Stimulated activated CD8-positive, alpha-beta memory T cell treated with anti-CD3 and anti-CD28 coated beads, Interleukin-15, amount 100 ng/mL, for 1 hour (primary cell): ENCODE data around the gene RAD18.

Experiments
- DNase-seq: peaks from one replicate; pipeline ENCODE4 v3.0.0-alpha.2; 2020; ENCODE audit warnings: low read depth

Gene RAD18

DNA sequence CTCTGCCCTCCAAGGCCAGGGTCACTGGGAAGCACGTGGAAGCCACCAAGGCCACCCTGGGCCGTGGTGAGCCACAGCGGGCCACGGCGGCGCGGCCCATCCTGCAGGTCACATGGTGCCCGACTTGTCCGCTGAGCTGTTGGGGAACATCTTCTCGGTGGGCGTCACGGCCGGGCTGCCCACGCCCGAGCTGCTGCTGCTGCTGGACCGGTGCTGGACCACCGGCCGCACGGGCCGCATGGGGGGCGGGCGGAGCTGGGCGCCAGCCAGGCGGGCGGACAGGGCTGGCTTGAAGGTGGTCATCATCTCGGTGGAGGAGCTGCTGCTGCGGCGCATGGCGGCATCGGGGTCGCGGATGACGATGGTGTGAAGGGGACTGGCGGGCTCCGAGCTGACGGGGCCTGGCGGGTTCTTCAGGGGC is 22.1 kb upstream of the RAD18 start:
- no peak for DNase-seq

- DNase-seq = no peak
These were observed 21.3 kb upstream of the RAD18 start for GRCh38 chr3:8984526-8984925.

DNA sequence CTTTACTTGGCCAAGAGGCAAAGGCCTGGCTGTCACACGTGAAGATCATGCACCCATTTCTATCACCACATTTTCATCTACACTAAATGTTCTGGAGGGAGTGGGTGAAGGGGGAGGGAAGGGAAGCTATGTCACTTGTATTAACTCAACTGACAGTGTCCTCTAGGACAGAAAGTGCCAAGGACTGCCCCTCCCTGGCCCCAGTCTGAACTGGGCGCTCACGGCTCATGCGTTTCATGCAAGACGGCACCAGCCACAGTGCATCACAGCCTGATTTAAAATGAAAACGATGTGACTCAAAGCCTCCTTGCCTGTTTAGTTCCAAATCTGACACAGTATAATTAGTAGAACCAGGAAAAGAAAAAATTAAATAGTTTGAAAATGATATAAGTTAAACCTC is 20.8 kb upstream of the RAD18 start:
- DNase-seq = no peak

DNA sequence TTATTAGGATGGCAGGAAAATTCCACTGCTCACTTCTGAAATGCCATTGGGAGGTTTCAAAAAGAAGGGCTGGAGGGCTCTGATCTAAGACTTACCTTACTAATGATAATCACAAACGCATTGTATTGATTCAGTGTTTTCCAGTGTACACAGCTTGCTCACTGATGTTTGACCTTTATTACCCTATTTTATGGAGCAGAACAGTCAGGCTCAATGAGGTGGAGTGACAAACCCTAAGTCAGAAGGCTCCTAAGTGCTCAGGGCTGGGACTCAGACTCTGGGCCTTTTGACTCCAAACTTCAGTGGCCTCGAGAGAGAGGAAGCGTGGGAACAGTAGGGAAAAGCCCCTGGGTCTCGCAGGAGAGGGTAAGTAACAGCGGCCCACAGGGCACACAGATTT is 20.3 kb upstream of the RAD18 start:
- no peak for DNase-seq

DNA sequence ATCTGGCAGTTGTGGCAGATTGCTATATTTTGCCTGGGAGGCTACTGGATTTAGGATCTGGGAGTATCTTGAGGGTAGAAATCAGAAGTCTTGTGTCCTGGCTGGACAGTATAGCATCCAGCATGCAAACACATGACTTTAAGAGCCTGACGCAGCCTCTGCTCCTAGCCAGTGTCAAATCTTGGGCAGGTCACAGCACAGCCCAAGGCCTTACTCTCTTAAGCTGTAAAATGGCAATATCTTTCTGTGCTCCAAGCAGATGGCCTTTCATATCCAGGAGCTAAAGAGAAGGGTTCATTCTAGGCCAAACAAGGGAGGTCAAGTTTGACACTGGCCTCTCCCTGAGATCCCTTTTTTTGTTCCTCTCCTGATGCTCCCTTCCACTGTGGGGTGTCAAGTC is 19.8 kb upstream of the RAD18 start:
- no peak for DNase-seq

GRCh38 chr3:8982509-8982908 is 19.2 kb upstream of the RAD18 start:
- DNase-seq = no peak

DNA sequence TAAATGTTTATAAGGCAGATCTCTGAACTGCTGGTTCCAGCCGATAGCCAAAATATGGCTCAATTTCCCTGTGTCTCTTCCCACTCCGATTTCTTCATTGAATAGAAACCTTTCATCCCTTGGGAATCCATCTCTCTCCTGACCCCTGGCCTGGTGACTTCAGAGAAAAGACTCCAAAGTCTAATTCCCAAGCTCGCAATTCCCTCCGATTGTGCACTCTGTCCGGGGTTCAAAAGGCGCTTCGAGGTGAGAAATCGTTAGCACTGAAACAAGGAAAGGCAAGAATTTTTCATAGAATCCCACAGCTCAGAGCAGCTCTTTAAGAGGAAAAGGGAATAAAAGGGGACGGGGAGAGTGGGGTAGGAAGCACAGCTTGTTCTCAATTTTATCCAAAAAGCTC is 18.4 kb upstream of the RAD18 start:
- no peak for DNase-seq

DNA sequence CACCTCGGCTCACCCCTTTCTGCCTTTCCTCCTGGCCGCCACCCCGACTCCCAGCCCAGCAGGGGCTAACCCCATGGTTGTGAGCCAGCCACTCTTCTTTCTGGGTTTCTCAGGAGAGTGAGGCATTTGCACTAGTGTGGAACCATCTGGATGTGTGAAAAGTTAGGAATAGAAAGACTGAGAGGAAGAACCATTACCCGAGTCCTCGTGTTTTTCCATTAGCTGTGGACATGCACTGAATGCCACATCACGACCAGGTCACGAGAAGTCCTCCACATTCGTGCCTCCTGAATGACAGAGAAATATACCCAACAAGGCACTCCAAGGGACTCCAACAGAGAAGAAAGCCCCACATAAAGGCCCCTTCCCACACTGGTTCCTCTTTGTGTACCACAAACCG is 18.0 kb upstream of the RAD18 start:
- DNase-seq = no peak

GRCh38 chr3:8980756-8981257 is 17.5 kb upstream of the RAD18 start:
- DNase-seq = no peak

- no peak for DNase-seq
These were observed 16.0 kb upstream of the RAD18 start for GRCh38 chr3:8979262-8979661.

GRCh38 chr3:8978551-8978950 is 15.3 kb upstream of the RAD18 start:
- no peak for DNase-seq

DNA sequence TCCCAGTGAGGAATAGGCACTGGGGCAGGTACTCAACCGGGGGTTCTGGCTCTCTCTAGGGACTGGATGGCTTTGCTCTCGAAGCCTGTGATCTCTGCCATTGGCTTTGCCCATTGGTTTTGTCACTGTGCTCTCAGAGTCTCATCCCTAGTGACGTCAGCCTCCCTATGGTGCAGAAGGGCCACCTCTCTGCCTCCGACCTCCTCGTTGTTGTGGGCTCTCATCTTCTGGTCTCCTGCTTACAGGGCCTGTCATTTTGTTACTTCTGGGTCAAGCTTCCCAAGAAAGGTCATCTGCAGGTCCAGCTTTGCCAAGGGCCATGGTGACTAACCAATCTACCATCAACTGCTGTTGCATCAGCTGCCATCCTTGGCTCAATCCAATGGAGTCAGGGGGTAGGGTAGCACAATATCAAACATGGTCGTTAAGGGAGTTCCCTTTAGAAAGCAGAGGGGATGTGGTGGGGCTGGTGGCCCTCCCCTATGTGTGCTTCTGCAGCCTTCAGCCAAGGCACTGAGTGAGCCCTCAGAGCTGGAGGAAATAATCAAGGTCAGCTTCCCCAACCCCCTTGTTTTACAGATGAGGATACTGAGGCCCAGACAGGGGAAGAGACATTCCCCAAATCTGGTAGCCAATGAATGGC is 13.4 kb upstream of the RAD18 start:
- DNase-seq = no peak

DNA sequence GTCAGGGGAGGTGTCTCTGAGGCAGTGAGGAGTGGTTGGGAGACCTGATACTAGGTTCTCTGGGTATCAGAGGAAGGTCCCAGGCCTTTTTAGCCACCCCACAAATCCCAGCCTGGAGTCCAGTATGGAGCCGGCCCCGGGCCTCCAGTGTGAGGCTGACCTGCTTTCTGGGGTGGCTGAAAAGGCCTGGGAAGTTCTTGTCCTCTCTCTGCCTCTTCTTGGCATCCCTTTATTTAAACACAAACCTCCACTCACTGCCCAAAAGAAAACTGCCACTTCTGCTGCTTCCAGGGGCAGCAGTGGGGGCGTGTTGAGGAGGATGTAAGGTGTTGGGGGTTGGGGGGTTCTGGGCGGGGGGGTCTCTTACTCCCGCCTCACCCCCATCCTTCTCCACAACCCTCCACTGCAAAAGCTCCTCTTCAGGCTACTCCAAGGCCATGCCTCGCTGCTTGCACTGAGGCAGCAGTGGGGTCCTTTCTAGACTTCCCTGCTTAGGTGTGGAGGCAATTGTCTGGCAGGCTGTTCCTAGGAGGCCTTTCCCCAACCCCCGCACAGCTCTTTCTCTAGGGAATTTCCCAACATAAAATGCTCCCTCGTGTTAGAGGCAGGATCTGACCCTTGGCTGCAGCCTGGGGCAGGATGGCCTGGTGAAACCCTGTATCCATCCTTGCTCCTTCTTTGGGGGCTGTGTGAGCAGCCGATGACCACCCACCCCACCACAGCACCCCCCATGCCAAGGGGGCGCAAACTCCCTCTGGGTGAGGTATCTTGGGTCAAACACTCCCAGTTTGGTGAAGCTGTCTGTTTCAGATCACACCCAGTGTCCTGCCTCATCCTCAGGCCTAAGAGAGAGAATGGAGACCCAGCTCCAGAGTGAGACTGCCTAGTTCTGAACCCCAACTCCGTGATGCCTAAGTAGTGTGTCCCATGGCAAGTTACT is 12.1 kb upstream of the RAD18 start:
- no peak for DNase-seq

GRCh38 chr3:8974458-8974857 is 11.2 kb upstream of the RAD18 start:
- DNase-seq = no peak

GRCh38 chr3:8972639-8973038 is 9.4 kb upstream of the RAD18 start:
- no peak for DNase-seq

- DNase-seq = peak; percentile 56
These were observed 7.8 kb upstream of the RAD18 start for GRCh38 chr3:8970971-8971589.

GRCh38 chr3:8969241-8969640 is 6.0 kb upstream of the RAD18 start:
- no peak for DNase-seq

GRCh38 chr3:8968375-8968882 is 5.2 kb upstream of the RAD18 start:
- no peak for DNase-seq

DNA sequence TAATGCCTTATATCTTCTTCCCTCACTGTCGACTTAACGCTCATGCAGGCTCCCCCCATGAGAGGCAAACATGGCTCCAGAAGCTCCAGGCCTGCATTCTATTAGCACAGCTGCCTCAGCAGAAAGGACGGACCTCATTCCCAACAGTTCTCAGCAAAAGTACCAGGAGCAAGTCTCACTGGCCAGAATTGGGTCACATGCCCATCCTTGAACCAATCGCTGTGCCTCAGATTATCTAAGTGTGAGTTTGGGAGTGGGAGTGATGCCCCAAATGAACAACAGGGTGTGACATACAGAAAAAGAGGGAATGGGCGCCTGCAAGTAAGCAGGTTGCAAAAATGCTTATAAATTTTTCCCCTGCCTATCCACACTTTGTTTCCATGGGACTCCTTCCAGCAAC is 4.3 kb upstream of the RAD18 start:
- no peak for DNase-seq

DNA sequence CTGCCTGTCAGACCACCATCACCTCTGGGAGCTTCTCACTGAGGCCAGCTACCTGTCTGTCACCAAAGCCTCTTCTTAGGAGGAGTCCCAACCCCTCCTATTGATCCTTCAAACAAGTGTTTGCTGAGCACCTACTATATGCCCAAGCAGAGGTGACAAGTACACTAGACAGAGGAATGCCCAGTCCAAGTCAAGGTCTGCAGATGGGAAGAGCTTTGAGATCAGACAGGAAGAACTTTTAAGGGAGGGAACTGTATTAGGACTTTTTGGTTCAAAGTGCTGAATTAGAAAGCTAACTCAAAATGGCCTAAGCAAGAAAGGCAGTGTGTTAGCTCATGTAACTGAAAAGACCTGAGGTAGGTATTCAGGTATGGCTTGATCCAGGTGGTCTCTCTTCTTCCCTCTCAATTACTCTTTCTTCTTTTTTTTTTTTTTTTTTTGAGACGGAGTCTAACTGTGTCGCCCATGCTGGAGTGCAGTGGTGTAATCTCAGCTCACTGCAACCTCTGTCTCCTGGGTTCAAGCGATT is 3.6 kb upstream of the RAD18 start:
- DNase-seq = no peak

GRCh38 chr3:8966150-8966819 is 3.0 kb upstream of the RAD18 start:
- DNase-seq = no peak
